BE2C (cell line): ENCODE data around the gene MID2.
"Not testable (repeated sequence)": the region's sequence is repeated elsewhere in the genome, so short reads cannot be mapped to it uniquely, and the experiment has no call there.

Experiments used
- DNase-seq: peaks from one replicate; pipeline ENCODE4 v3.0.0-alpha.2; 2020
- H3K27me3 ChIP-seq: fragments of 250-450 bp; sonication (Bioruptor Pico); 2 replicates; pipeline ENCODE4 v1.5.1; 2020; ENCODE audit warnings: mild to moderate bottlenecking
- H3K36me3 ChIP-seq: fragments of 250-450 bp; sonication (Bioruptor Pico); 2 replicates; pipeline ENCODE4 v1.5.1; 2020; ENCODE audit warnings: mild to moderate bottlenecking
- H3K4me1 ChIP-seq: fragments of 250-450 bp; sonication (Bioruptor Pico); 2 replicates; pipeline ENCODE4 v1.5.1; 2020
- H3K4me3 ChIP-seq: 2 replicates; pipeline ENCODE4 v1.5.1; 2011; ENCODE audit warnings: low read depth, low read length
- H3K9me3 ChIP-seq: fragments of 250-450 bp; sonication (Bioruptor Pico); 2 replicates; pipeline ENCODE4 v1.5.1; 2020
- TF ChIP-seq, protein P1 (sequence below): IDR thresholded peaks from 2 replicates; pipeline ENCODE4 v1.5.1; 2012; ENCODE audit warnings: mild to moderate bottlenecking, low read depth, low read length

MID2 gene

GRCh38 chrX:107850422-107850765, 24.7 kb downstream of the MID2 start:
- no peak overlapping the region for H3K4me3 ChIP-seq
- H3K4me1 ChIP-seq, result no peaks in the 10 kb centered on the region
- TF ChIP-seq, protein P1, sequence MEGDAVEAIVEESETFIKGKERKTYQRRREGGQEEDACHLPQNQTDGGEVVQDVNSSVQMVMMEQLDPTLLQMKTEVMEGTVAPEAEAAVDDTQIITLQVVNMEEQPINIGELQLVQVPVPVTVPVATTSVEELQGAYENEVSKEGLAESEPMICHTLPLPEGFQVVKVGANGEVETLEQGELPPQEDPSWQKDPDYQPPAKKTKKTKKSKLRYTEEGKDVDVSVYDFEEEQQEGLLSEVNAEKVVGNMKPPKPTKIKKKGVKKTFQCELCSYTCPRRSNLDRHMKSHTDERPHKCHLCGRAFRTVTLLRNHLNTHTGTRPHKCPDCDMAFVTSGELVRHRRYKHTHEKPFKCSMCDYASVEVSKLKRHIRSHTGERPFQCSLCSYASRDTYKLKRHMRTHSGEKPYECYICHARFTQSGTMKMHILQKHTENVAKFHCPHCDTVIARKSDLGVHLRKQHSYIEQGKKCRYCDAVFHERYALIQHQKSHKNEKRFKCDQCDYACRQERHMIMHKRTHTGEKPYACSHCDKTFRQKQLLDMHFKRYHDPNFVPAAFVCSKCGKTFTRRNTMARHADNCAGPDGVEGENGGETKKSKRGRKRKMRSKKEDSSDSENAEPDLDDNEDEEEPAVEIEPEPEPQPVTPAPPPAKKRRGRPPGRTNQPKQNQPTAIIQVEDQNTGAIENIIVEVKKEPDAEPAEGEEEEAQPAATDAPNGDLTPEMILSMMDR, result no peak
- no peaks in the 10 kb centered on the region for H3K36me3 ChIP-seq
- no peaks in the 10 kb centered on the region for H3K27me3 ChIP-seq
- H3K9me3 ChIP-seq, result no peaks in the 10 kb centered on the region
- no peak for DNase-seq

GRCh38 chrX:107851215-107851614, 25.5 kb downstream of the MID2 start:
- H3K4me3 ChIP-seq, result no peak overlapping the region
- no peak for DNase-seq
- no peaks in the 10 kb centered on the region for H3K4me1 ChIP-seq
- no peaks in the 10 kb centered on the region for H3K27me3 ChIP-seq
- TF ChIP-seq, protein P1, result no peak
- H3K36me3 ChIP-seq, result no peaks in the 10 kb centered on the region
- no peaks in the 10 kb centered on the region for H3K9me3 ChIP-seq

DNA sequence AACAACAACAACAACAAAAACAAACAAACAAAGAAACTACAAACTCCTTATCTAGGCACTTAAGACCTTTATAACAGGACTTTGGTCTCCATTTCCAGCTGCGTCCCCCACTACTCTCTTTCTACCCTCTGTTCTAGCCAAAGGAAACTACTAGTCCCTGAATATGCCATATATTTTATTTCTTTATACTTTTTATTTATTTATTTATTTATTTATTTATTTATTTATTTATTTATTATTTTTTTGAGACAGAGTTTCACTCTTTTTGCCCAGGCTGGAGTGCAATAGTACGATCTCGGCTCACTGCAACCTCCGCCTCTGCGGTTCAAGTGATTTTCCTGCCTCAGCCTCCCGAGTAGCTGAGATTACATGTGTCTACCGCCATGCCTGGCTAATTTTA, 26.0 kb downstream of the MID2 start:
- not testable (repeated sequence) for H3K4me1 ChIP-seq, DNase-seq, H3K36me3 ChIP-seq, H3K4me3 ChIP-seq, H3K27me3 ChIP-seq, H3K9me3 ChIP-seq

DNA sequence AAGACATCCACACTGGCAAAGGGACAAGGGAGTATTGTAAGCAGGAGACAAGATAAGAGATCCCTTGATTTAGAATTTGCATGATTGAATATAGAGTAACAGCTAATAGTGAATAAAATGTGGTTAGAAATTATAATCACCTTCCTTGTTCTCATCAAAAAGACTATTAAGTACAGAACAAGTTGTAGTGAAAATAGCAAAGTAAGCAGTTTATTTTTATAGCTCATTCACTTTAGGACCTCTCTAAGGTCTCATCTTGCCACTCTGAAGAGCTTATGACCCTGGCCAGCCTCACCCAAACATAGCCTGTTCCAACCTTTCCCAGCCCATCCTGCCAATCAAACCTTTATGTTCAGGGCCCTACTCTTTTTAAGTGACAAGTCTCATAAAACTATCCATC, 30.6 kb downstream of the MID2 start:
- no peak overlapping the region for H3K4me3 ChIP-seq
- TF ChIP-seq, protein P1, result no peak

DNA sequence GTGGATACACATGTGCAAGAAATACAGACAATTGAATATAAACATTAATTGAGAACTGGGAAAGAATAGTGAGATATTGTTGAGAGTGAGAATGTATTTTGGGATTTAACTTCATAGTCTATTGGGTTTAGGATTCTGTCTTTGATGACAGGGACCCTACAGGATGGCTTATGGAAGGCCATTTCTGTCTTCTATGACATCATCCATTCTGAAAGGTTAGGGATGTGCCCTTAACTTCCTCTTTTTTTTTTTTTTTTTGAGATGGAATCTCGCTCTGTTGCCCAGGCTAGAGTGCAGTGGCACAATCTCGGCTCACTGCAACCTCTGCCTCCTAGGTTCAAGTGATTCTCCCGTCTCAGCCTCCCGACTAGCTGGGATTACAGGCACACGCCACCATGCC, 31.4 kb downstream of the MID2 start:
- H3K9me3 ChIP-seq, H3K4me3 ChIP-seq, DNase-seq, H3K4me1 ChIP-seq, H3K36me3 ChIP-seq, H3K27me3 ChIP-seq: not testable (repeated sequence)

More for the DNA sequence above, 30.6 kb downstream of the MID2 start:
- Histone ChIP-seq H3K36me3 (no peaks in the 10 kb centered on the region), H3K4me1 (no peaks in the 10 kb centered on the region), H3K9me3 (no peaks in the 10 kb centered on the region), H3K27me3 (no peaks in the 10 kb centered on the region)
- no peak for DNase-seq

- no peak for DNase-seq
Observed at GRCh38 chrX:107857837-107858236, 32.2 kb downstream of the MID2 start.

GRCh38 chrX:107861056-107861455, 35.4 kb downstream of the MID2 start:
- Histone ChIP-seq H3K4me1 (no peaks in the 10 kb centered on the region), H3K36me3 (no peaks in the 10 kb centered on the region), H3K9me3 (no peaks in the 10 kb centered on the region), H3K4me3 (no peak overlapping the region), H3K27me3 (no peaks in the 10 kb centered on the region)
- no peak for DNase-seq
- TF ChIP-seq, protein P1, result no peak

More at GRCh38 chrX:107857837-107858236, 32.2 kb downstream of the MID2 start:
- H3K4me1 ChIP-seq, result no peaks in the 10 kb centered on the region
- TF ChIP-seq, protein P1, result no peak
- no peaks in the 10 kb centered on the region for H3K27me3 ChIP-seq
- no peaks in the 10 kb centered on the region for H3K36me3 ChIP-seq
- no peaks in the 10 kb centered on the region for H3K9me3 ChIP-seq
- H3K4me3 ChIP-seq, result no peak overlapping the region
